Calu3 (cell line): ENCODE measurements around the gene PAX5. TPM values are rescaled to one million over a fixed set of nuclear protein-coding genes. Genes with fewer than 3 reads are reported as not detected.

Experiments used
- BruUV-seq: library from RNA; stranded (reverse); fragments of 400-500 nt; replicated peaks from 2 replicates; lab custom pipeline; 2021; lab: Mats Ljungman, UMichigan
- CTCF ChIA-PET: fragments of 300-600 bp; sonication (Branson Sonifier 250); formaldehyde crosslinking; loops from one replicate; lab custom pipeline; 2022; ENCODE audit warnings: antibody characterized with exemption; lab: Charles Lee
- DNase-seq: peaks from one replicate; pipeline ENCODE4 v3.0.0; 2022
- H3K27ac Mint-ChIP-seq: one replicate; pipeline ENCODE4 v1.8.0; 2022; ENCODE audit warnings: mixed read lengths; ENCODE audit not compliant: unreplicated experiment
- H3K27me3 Mint-ChIP-seq: one replicate; pipeline ENCODE4 v1.8.0; 2022; ENCODE audit warnings: mixed read lengths; ENCODE audit not compliant: unreplicated experiment
- H3K36me3 Mint-ChIP-seq: one replicate; pipeline ENCODE4 v1.8.0; 2022; ENCODE audit warnings: mild to moderate bottlenecking, moderate library complexity, mixed read lengths; ENCODE audit not compliant: insufficient read depth, unreplicated experiment
- H3K4me1 Mint-ChIP-seq: one replicate; pipeline ENCODE4 v1.8.0; 2022; ENCODE audit warnings: mild to moderate bottlenecking, low read depth, mixed read lengths; ENCODE audit not compliant: unreplicated experiment
- H3K4me3 Mint-ChIP-seq: one replicate; pipeline ENCODE4 v1.8.0; 2022; ENCODE audit warnings: mild to moderate bottlenecking, low read depth, moderate library complexity, mixed read lengths; ENCODE audit not compliant: unreplicated experiment
- H3K9me3 Mint-ChIP-seq: one replicate; pipeline ENCODE4 v1.8.0; 2022; ENCODE audit warnings: low read depth, mixed read lengths; ENCODE audit not compliant: unreplicated experiment
- intact Hi-C: fragments of 100-400 bp; cut with micrococcal nuclease; formaldehyde crosslinking; loops from one replicate; pipeline ENCODE4 v1.10.0; 2022; ENCODE audit not compliant: unreplicated experiment
- total RNA-seq: library from RNA; stranded (reverse); gene quantifications from 2 replicates; pipeline ENCODE4 v1.2.3, GENCODE V29; 2022
- TF ChIP-seq, protein P1 (sequence below): fragments of 200-600 bp; IDR thresholded peaks from one replicate; pipeline ENCODE4 v1.8.0; 2022; ENCODE audit warnings: antibody characterized with exemption; ENCODE audit not compliant: unreplicated experiment

The PAX5 gene
- total RNA-seq, 1 experiment from 2014 or later = not detected

GRCh38 chr9:36828611-36829013 is 205.5 kb downstream of the PAX5 start:
- Mint-ChIP-seq H3K4me1 (no peaks in the 10 kb centered on the region), H3K36me3 (no peaks in the 10 kb centered on the region), H3K9me3 (no peaks in the 10 kb centered on the region), H3K27me3 (peaks cover 29% of the 10 kb centered on the region), H3K27ac (no peak overlapping the region), H3K4me3 (no peak overlapping the region)
- intact Hi-C loops = no loop called here
- CTCF ChIA-PET = no interaction called here
- no peak for DNase-seq
- no TSS peak for BruUV-seq
- TF ChIP-seq, protein P1, sequence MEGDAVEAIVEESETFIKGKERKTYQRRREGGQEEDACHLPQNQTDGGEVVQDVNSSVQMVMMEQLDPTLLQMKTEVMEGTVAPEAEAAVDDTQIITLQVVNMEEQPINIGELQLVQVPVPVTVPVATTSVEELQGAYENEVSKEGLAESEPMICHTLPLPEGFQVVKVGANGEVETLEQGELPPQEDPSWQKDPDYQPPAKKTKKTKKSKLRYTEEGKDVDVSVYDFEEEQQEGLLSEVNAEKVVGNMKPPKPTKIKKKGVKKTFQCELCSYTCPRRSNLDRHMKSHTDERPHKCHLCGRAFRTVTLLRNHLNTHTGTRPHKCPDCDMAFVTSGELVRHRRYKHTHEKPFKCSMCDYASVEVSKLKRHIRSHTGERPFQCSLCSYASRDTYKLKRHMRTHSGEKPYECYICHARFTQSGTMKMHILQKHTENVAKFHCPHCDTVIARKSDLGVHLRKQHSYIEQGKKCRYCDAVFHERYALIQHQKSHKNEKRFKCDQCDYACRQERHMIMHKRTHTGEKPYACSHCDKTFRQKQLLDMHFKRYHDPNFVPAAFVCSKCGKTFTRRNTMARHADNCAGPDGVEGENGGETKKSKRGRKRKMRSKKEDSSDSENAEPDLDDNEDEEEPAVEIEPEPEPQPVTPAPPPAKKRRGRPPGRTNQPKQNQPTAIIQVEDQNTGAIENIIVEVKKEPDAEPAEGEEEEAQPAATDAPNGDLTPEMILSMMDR = no peak

- BruUV-seq = no TSS peak
- Mint-ChIP-seq H3K27ac (no peak overlapping the region), H3K36me3 (no peaks in the 10 kb centered on the region), H3K9me3 (no peaks in the 10 kb centered on the region), H3K27me3 (peaks cover 29% of the 10 kb centered on the region), H3K4me1 (no peaks in the 10 kb centered on the region), H3K4me3 (no peak overlapping the region)
- intact Hi-C loops = no loop called here
- TF ChIP-seq, protein P1 = no peak
- no peak for DNase-seq
- CTCF ChIA-PET = no interaction called here
These were observed 206.5 kb downstream of the PAX5 start for GRCh38 chr9:36827593-36827992.

- Mint-ChIP-seq H3K4me3 (no peak overlapping the region), H3K36me3 (no peaks in the 10 kb centered on the region), H3K27me3 (peaks cover 30% of the 10 kb centered on the region), H3K4me1 (no peaks in the 10 kb centered on the region), H3K9me3 (no peaks in the 10 kb centered on the region), H3K27ac (no peak overlapping the region)
- CTCF ChIA-PET = no interaction called here
- TF ChIP-seq, protein P1 = no peak
- intact Hi-C loops = no loop called here
- no peak for DNase-seq
- BruUV-seq = no TSS peak
These were observed 207.5 kb downstream of the PAX5 start for GRCh38 chr9:36826581-36826980.

- Mint-ChIP-seq H3K9me3 (no peaks in the 10 kb centered on the region), H3K4me1 (no peaks in the 10 kb centered on the region), H3K36me3 (no peaks in the 10 kb centered on the region), H3K27me3 (peaks cover 30% of the 10 kb centered on the region), H3K27ac (no peak overlapping the region), H3K4me3 (no peak overlapping the region)
- CTCF ChIA-PET = no interaction called here
- DNase-seq = no peak
- no TSS peak for BruUV-seq
- TF ChIP-seq, protein P1 = no peak
- intact Hi-C loops = no loop called here
These were observed 208.9 kb downstream of the PAX5 start for GRCh38 chr9:36825179-36825578.
